DMS79 treated with DMSO at 0.1 percent for 48 hours (cell line): ENCODE data around the gene GCNT1.
"Not testable (repeated sequence)": the region's sequence is repeated elsewhere in the genome, so short reads cannot be mapped to it uniquely, and the experiment has no call there.

Experiments used
- DNase-seq: peaks from one replicate; lab custom pipeline; 2025; lab: John Stamatoyannopoulos, UW

GCNT1 gene

DNA sequence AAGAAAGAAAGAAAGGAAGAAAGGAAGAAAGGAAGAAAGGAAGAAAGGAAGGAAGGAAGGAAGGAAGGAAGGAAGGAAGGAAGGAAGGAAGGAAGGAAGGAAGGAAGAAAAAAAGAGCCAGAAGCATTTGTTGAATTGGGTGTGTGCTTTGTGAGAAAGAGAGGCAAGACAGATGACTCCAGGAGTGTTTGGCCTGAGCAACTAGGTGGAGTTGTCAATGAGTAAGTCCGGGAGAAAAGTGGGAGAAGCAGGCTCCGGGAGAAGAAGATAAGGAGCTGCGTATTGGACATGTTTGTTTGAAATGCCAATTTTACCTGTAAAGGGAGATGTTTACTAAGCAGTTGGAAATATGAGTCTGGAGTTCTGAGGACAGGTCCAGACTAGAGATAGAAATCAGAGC is 15.1 kb upstream of the GCNT1 start:
- DNase-seq = no peak

DNA sequence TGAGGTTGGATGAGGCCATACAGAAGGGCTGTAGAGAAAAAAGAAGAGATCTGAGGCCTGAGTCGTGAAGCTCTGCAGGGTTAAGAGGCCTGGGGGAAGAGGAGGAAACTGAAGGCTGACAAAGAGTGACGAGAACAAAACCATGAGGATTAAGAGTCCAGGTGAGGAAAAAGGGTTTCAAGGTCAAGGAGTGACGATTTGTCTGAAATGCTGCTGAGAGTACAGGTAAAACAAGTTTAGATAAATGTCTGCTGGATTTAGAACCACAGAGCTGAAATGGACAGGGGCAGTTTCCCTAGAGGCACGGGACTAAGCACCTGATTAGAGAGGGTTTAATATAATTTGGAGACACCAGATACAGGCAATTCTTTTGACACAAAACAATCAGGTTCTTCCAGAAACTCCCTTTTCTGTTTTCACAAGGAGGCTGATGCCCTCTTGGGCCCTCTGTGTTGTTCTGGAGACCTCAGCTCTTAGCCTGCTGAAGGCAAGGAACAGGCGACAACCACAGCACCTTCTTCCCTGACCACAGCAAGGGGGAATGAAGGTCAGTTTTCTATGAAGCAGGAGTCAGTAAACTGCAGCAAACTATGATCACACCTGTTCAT is 14.6 kb upstream of the GCNT1 start:
- no peak for DNase-seq

DNA sequence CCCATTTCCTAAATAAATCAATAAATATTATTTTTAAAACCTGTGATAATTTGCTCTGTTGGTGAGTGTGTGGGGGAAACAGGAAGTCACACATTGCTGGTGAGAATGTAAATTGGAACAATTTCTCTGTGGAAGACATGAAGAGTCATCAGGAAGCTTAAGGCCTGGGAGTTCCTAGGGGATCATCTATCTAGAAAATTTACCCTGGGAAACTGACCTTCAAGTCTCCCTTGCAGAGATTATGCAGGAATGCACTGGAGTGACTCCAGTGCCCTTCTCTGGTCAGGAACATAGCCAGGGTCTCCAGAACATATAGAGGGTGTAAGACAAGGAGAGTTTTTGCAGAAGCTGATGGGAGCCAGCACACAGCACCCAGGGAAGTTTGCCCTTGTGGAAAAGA is 13.0 kb upstream of the GCNT1 start:
- no peak for DNase-seq

DNA sequence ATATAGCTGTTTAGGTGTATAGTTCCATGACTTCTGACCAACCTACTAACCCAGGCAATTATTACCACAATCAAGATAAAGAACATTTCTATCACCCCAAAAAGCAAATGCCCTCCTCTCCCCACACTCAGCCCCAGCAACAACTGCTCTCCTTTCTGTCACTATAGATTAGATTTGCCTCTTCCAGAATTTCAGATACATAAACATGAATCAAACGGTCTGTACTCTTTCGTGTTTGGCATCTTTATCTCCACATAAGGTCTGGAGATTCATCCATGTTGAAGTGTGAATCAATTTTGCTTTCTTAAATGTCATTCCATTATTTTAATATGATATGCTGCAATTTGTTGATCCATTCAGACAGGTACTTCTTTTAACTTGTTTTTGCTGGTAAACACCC is 10.5 kb upstream of the GCNT1 start:
- DNase-seq = no peak

DNA sequence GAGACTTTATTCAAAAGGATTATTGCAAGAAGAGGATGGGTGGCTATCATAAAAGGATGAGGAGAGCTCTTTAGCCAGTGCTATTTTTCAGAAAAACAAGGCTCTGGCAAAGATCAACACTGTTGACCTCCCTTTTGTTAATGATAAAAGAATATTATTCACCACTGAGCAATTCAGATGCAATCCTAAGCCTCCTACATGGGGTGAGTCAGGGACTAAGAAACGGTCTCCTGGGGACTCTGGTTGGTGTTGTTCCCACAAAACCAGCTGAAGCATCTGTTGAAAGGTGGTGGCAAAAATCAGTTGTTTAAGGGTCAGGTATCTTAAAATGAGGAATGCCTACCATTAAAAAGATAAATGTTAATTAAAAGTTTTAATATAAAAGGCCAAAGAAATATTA is 7.7 kb upstream of the GCNT1 start:
- no peak for DNase-seq

DNA sequence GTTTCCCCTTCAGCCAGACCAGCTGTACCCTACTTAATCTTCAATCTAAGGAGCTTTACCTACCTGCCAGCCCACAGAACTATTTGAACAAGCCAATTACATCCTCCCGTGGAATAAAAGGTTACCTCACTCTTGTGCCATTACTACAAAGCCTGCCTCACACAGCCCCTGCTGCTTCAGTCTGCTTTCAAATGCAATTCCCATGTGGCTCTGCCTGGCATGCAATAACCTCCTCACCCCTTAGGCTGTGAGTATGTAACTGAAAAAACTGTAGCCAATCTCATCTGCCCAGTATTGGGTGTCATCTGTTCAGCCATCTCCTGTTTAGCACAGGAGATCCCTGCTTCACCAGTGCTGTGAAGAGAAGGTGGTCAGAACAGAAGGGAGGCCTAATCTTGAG is 6.1 kb upstream of the GCNT1 start:
- no peak for DNase-seq

DNA sequence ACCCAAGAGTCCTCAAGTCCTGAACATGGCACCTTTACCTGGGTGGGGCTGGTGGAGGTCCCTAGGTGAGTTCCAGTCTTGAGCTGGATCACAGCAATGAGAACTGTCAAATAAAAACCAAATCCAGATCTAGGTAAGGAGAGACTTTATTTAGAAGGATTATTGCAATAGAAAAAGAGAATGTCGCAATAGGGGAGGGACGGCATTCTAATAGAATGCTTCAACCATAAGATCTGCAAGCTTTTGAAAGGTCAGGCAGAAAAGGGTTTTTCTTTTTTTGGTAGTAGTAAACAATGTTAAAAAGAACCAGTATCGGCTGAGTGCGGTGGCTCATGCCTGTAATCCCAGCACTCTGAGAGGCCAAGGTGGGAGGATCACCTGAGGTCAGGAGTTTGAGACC is 5.2 kb upstream of the GCNT1 start:
- DNase-seq = no peak

DNA sequence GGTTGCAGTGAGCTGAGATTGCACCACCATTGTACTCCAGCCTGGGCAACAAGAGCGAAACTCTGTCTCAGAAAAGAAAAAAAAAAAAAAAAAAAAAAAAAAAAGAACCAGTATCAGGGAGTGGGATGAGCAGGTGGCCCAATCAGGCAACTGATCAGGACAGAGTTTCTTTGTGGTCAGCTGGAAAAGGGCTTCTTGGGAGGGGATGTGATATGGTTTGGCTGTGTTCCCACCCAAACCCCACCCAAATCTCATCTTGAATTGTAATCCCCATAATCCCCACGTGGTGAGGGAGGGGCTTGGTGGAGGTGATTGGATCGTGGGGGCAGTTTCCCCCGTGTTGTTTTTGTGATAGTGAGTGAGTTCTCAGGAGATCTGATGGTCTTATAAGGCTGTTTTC is 4.7 kb upstream of the GCNT1 start:
- no peak for DNase-seq

DNA sequence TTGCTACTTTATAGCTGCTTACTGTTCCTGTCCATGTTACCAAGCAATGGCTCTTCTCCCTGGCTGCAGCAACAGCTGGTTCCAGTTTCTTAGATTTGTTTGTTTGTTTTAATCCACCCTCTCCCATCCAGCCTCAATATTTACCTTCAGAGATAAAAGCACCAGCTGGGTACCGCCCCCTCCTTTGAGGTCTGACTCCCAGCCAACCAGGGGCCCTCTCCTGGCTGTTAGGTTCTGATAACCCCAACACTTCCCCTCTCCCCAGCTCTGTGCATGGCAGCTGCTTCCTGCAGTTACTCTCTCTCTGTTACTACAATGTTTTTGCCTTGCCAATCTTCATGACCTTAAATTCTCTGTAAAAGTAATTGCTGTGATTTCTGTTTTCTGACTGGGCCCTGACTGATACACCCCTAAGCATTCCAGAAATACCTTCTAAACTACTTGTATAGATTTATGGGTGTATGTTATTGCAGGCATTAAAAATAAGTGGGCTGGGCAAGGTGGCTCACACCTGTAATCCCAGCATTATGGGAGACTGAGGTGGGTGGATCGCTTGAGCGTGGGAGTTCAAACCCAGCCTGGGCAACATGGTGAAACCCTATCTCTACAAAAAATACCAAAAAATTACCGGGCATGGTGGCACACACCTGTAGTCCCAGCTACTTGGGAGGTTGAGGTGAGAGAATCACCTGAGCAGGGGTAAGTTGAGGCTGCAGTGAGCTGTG is 2.6 kb upstream of the GCNT1 start:
- peak; percentile 28 for DNase-seq

DNA sequence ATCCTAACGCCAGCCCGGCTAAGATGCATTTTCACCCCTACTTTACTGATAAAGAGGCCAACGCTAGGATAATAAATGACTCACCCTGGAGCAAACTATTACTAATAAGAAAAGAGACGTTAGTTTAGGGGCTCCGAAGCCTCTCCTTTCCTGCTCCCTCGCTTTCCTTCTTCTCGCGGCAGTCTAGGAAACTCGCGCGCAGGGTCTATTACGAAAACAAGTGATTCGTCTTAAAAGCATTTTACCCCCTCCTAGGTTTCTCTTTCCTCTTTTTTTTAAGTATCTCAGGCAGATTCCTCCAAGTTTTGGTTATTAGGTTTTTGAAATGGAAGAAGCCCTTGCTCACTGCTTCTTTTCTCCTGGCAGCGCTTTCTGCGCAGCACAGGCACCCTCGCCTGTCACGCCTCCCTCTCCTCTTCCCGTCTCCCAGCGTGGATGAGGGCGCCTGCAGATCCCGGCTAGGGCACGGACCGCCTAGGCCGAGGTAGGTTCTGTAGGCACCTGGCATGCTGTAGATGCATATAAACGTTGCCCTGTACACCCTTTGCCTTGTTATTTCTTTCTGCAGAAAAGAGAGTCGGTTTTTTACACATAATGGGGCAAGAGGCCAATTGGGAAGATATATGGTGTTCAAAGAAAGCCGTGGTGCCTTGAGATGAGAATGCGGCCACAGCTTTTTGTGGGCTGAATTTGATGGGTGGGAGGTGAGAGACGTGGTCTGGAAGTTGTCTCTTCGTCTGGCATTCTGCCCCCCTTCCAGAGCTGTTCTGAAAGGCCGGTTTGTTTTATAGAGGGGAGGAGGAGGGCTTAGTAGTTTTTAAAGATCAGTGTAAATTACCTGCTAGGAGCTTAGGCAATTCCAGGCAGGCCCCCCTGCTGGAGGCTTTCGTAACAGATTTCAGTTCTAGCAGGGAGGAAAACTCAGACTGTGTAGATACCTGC is 983 bp downstream of the GCNT1 start:
- peak; percentile 21 for DNase-seq

DNA sequence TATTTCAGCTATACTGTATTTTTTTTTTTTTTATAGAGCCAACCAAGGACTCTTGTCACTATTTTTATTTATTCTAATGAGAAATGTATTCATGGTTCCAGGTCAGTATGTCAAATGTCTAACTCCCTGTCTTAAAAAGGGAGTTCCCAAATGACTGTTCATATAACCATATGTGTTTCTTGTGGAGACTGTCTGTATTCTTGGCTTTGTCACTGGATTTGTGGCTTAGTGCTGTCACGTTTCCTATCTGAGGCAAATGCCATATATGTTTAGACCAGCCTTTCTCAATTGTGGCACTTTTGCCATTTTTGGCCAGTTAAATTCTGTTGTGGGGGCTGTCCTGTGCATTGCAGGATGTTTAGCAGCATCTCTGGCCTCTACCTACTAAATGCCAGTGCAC is 3.1 kb downstream of the GCNT1 start:
- no peak for DNase-seq

DNA sequence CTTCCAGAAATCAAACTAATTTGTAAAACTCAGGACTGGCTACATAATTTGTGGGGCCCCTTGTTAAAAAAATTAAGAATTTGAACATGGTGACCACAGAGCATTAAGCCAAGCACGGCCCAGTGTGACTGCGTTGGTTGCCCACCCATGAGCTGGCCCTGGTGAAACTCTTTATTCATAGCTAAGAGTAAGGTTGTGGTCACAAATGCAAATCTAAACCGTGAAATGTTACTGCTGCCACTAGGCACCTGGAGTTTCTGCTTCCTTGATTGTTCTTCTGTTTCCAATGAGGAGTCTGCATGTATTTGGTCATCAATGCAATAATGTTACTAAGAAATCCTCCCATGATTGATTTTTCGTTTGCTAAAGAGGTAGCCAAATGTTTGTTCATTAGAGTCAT is 4.2 kb downstream of the GCNT1 start:
- no peak for DNase-seq

DNA sequence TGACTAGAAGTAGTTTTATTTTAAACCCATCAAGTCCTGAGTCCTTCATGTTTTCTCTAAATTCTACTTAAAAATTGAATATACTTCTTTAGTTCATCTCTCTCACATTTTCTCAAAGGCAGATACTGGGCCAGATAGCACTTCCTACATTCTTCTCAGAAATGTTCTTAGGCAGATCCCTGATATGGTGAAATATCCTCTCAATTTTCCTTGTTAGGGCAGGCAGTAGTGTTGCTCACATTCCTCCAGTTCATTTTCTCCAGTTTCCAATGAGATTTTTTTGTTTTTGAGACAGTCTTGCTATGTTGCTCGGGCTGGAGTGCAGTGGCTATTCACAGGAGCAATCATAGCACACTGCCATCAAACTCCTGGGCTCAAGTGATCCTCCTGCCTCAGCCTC is 5.7 kb downstream of the GCNT1 start:
- no peak for DNase-seq

DNA sequence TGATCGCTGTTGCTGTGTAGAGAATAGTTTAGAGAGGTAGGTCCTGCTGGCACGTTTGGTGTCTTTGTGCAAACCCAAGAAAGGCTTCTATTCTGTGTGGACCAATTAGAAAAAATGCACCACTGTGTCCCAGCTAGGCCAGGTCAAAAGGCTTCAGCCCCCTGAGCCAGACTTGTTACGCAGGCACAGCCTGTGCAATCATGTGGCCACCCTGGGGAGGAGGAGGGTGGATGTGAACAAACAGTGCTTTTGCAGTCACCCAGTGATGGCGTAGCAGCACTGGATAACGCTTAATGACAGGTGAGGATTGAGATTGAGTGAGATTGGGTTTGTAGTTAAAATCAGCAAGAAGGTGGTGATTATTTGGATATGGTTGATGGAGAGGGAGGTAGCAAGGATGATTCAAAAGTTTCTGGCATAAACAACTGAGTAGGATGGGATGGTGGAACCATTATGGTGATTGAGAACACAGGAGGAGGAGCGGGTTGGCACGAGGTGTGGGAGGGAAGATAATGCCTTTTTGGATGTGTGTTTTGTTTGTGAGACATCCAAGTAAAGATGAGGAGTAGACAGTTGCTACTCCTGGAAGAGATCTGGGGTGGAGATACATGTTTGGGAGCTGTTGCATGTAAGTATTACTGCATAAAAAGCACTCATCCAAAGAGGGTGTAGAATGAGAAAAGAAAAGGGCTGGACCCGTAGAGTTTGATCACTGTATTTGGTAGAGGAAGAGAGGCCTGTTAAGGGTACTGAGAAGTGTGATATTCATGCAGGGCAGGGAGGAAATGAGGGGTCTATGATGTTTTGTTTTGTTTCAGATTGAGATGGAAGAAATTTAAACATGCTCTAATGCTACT is 6.7 kb downstream of the GCNT1 start:
- DNase-seq = no peak

DNA sequence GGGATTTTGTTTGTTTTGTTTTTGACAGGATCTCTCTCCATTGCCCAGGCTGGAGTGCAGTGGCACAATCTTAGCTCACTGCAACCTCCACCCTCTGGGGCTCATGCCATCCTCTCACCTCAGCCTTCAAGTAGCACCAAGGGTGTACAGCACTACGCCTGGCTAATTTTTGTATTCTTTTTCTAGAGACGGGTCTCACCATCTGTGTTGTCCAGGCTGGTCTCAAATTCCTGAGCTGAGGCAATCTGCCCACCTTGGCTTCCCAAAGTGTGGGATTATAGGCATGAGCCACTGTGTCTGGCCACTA is 7.3 kb downstream of the GCNT1 start:
- DNase-seq = no peak

DNA sequence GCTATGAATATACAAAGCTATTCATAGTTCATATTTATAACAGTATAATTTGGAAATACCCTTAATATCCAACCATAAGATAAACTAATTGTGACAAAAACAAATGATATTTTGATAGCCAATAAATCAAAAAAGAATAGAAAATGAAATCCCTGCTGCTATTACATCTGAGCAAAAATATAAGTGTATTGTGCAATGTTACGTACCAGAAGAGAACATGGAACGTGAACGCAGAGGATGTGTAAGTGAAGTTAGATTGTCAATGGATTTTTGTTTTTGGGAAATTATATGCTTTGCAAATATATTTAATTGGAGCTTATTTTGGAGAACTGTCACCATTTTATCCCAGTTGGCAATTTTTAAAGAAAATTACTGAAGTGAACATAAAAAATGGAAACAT is 15.4 kb downstream of the GCNT1 start:
- no peak for DNase-seq

DNA sequence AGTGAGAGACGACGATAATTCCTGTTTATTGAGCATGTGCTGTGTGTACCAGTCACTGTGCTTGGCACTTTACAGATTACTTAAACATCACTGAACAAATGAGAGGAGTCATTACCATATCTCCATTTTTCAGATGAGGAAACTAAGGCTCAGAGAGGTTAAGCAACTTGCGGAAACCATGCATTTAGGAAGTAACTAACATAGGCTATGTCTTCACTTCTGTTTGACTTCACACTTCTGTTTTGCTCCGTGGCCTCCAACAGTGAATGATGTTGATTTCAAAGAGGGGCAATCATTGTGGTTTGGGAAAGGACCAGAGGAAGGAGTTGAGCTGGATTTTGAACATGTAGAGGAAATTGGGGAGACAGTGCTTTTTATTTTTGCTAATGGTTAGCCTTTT is 16.7 kb downstream of the GCNT1 start:
- no peak for DNase-seq

DNA sequence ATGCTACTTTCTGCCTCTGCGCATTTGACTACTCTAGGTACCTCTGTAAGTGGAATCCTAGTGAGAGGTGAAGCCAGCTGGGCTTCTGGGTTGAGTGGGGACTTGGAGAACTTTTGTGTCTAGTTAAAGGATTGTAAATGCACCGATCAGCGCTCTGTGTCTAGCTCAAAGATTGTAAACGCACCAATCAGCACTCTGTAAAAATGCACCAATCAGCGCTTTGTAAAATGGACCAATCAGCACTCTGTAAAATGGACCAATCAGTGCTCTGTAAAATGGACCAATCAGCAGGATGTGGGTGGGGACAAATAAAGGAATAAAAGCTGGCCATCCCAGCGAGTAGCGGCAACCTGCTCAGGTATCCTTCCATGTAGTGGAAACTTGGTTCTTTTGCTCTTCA is 18.8 kb downstream of the GCNT1 start:
- not testable (repeated sequence) for DNase-seq

DNA sequence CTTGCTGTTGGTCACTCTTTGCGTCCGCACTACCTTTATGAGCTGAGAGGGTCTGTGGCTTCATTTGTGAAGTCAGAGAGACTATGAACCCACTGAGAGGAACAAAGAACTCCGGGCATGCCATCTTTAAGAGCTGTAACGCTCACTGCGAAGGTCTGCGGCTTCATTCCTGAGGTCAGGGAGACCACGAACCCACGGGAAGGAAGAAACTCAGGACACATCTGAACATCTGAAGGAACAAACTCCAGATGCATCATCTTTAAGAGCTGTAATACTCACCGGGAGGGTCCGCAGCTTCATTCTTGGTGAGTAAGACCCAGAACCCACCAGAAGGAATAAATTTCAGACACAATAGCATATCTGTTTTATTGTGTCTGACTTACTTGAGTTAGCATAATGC is 19.2 kb downstream of the GCNT1 start:
- no peak for DNase-seq

DNA sequence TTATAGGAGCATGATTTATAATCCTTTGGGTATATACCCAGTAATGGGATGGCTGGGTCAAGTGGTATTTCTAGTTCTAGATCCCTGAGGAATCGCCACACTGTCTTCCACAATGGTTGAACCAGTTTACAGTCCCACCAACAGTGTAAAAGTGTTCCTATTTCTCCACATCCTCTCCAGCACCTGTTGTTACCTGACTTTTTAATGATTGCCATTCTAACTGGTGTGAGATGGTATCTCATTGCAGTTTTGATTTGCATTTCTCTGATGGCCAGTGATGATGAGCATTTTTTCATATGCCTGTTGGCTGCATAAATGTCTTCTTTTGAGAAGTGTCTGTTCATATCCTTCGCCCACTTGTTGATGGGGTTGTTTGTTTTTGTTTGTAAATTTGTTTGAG is 20.4 kb downstream of the GCNT1 start:
- DNase-seq = not testable (repeated sequence)

DNA sequence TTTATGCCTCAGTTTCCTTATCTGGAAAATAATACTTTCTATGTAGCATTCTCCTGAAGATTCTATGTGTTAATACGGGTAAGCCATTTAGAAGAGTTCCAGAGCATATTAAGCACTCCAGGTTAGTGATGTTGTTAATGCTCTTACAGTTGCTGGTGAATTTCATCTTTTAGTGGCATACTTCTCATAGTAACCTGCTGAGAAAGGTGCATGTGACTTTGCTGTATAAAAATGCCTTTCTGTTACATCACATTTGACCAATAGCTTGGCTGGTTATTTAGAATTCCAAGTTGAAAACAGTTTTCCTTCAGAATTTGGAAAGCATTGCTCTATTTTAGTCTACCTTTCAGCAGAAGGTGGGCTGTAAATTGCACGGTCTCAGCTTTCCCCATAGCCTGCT is 27.2 kb downstream of the GCNT1 start:
- no peak for DNase-seq

DNA sequence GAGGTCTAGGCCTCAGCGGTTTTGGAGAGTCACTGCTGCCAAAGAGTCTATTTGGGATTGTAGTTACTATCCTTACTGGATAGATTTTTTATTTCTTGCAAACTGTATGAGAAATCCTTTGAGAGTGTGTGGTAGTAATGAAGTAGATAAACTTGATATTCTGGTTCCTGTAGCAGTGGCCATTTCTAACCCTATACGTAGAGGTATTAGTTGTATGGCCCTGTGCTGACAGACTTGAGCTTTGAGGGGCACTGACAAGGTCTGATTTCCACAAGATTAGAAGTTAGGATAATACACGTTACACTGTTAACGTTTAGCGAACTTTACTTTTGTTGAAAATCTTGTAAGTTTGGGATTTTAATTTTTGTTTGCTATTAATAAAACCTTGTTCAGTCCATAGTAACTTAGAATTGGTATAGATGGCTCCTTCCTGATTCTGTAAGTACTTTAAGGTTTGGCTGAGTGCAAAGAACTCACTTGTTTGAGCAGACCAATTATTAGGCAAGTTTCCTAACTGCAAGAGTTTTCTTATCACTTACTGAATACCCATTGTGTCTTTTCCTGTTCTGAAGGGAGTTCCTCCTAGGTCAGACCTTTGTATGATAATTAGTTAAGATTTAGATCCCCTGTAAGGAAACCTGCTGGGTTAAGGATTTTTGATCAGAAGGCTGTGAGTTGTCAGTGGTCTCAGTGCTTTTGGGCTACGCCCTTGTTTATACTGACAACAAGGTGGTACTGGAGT is 31.4 kb downstream of the GCNT1 start:
- DNase-seq = no peak
